GM19043 (cell line): ENCODE measurements around the gene ARID4B.
"Not testable (repeated sequence)": the region's sequence is repeated elsewhere in the genome, so short reads cannot be mapped to it uniquely, and the experiment has no call there.

Source experiments
- ATAC-seq: cut with Tn5 transposase; IDR thresholded peaks from one replicate; pipeline ENCODE4 v1.9.1; 2021; ENCODE audit warnings: low read depth; ENCODE audit not compliant: unreplicated experiment

Gene ARID4B

DNA sequence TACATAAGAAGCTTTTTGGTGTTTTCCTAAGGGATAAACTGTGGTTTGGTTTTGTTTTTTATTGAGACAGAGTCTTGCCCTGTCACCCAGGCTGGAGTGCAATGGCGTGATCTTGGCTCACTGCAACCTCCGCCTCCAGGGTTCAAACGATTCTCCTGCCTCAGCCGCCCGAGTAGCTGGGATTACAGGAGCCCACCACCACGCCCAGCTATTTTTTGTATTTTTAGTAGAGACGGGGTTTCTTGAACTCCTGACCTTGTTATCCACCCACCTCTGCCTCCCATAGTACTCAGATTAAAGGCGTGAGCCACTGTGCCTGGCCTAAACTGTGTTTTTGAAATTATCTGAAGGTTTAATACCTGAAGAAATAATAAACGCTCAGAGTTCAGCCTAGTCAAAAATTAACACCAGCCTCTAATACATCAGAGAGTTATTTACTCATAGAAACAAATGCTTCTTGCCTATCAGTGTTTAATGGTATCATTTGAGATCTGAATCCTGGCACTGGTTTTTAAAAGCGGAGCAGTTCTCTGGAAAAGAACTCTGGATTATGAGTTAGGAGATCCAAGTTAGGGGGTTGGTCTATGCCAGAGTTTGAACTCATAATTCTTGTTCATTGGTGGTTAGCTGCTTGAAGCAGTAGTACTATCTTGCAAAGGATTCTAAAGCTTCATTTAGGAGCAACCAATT lies 28.7 kb downstream of the ARID4B start:
- no peak for ATAC-seq

- no peak for ATAC-seq
Measured at GRCh38 chr1:235298758-235299157, 29.2 kb downstream of the ARID4B start.

- no peak for ATAC-seq
Measured at GRCh38 chr1:235297579-235297978, 30.4 kb downstream of the ARID4B start.

DNA sequence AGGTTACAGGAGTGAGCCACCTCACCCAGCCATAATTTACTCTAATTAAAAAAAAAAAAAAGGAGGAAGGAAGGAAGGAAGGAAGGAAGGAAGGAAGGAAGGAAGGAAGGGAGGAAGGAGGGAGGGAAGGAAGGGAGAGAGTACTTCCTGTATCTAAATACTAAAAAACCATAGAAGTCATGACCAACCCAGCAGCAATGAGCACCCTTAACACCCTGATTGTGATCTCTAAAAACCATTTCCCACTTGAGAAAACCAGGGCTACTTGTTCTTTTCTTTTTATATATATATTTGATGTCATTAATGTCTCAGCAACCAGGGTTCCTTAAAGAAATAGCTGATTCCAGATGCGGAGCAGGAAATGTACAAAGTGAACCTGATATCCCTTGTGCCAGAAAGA lies 31.2 kb downstream of the ARID4B start:
- ATAC-seq, result no peak

GRCh38 chr1:235295902-235296350 lies 32.1 kb downstream of the ARID4B start:
- ATAC-seq, result no peak

- ATAC-seq, result no peak
Measured at GRCh38 chr1:235293322-235293942, 34.5 kb downstream of the ARID4B start.

DNA sequence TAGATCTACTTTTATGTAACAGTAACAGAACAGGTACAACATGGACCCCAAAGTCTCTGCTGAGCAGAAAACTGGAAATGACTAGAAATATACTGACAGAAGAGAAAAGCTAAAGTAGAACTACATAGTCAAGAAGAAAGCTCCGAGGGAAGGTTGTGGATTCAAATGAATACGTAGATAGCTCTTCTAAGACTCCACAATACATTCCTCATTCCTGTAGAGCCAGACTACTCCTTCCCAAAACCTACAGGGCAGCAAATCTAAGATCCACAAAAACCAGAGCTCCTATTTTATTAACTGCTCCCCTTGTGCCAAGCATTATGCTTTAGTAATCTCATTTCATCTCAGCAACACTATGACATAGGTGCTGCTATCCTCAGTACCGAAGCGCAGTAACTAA lies 35.2 kb downstream of the ARID4B start:
- no peak for ATAC-seq

- no peak for ATAC-seq
Measured at GRCh38 chr1:235291599-235292091, 36.3 kb downstream of the ARID4B start.

GRCh38 chr1:235290740-235291502 lies 37.1 kb downstream of the ARID4B start:
- no peak for ATAC-seq

GRCh38 chr1:235289859-235290739 lies 37.9 kb downstream of the ARID4B start:
- no peak for ATAC-seq

DNA sequence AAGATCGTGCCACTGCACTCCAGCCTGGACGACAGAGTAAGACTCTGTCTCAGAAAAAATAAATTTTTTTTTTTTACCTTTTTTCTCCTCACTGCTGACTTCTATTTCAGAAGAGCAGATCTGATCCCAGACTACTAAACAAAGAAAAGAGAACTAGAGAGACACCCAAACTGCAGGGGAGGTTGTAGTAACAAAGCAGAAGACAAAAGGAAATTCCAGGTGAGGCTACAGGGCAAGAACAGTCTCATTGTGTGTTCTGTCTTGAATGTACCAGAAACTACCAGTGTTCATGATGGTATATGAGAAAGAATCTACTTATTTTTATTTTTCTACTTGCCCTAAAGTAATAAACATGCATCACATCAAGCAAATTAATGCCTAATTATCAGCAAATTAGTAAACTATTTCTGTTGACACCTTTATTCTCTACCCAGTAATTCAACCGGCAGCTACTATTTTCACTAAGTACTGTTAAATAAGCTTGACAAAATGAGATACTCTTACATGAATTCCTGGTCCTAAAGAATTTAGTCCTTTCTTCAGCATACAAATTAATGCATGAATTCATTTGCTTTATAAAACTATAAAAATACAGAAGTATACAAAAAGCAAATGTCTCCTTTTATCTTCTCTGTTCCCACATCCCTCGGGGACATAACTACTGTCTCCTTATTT lies 40.6 kb downstream of the ARID4B start:
- no peak for ATAC-seq

- no peak for ATAC-seq
Measured at GRCh38 chr1:235286667-235287066, 41.3 kb downstream of the ARID4B start.

GRCh38 chr1:235284231-235284769 lies 43.7 kb downstream of the ARID4B start:
- no peak for ATAC-seq

DNA sequence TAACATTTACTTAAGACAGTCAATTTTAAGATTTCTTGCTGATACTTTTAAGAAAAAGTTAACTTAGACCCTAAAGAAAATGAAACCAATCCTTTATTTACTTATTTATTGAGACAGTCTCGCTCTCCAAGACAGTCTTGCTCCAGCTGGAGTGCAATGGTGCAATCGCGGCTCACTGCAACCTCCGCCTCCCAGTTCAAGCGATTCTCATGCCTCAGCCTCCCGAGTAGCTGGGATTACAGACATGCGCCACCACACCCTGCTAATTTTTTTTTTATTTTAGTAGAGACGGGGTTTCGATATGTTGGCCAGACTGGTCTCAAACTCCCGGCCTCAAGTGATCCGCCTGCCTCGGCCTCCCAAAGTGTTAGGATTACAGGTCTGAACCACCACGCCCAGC lies 44.3 kb downstream of the ARID4B start:
- not testable (repeated sequence) for ATAC-seq

DNA sequence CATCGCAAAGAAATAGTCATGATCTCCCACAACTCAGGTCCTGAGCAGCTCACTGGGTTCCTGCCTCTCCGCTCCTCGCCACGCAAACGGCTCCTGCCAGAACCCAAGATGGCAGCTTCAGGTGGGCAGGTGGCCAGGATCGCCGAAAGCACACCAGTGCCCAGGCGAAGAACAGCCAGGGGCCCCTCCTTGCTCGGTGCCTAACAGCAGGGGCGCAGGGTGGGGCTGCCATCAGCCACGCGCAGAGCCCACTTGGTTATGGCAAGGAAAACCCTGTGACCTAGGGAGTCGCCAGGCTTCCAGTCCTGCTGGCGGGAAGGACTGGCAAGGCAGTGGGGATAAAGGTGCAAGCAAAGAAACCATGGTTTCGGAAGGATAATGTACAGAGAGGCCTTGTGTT lies 47.5 kb downstream of the ARID4B start:
- ATAC-seq, result no peak

- no peak for ATAC-seq
Measured at GRCh38 chr1:235279694-235280093, 48.3 kb downstream of the ARID4B start.

DNA sequence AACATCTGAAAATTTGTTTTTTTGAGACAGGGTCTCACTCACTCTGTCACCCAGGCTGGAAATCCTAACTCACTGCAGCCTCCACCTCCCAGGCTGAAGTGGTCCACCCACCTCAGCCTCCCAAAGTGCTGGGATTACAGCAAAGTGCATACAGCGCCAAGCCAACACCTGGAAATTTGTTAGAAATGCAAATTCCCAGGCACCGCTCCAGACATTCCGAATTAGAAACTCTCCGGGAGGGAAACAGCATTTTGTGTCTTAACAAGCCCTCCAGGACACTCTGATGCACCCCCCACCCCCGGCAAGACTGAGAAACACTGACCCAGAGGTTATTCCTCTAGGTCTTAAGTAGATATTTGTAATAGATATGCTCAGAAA lies 49.1 kb downstream of the ARID4B start:
- no peak for ATAC-seq

DNA sequence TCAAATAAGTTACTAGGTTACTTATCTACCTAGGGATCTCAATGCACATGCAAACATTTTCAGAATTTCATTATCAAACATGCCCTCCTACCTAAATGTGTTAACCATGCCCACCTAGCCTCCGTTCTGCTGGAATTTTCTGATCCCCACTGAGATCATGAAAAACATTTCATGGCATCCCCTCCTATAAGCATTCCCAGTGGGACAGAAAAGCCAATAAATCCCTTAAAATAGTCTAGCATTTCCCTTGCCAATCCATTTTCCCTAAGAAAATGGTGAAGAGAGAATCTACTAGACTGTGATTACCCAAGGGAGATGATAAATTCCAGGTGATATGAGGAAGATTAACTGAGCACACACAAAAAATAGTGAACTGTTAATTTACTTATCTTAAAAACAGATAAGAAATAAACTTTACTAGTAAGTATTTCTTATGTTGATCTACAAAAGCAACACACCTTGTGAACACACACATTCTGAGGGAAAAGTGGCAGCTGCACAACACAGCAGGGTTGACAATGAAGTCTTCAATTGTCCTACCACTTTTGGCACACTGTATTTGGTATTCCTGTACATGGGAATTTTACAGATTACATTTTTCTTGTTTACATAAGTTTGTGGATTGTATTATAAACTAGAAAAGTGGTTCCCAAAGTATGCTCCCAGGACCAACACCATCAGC lies 49.6 kb downstream of the ARID4B start:
- ATAC-seq, result no peak

DNA sequence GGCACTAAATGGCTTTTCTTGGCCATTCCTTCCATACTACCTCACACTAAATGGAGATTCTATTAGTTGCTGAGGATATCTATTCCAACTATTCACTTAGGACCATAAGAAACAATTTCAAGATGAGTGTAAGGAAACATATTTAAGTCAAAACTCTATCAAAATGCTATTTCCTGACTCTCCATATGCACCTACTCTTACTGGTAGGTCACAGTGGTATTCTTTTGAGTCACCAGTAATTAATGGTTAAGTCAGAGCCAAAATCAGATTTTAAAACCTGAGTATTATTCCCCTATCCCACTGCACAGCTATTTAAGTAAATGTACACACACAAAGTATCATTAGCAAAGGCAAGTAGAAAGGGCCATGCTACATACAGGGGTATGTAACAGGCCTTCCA lies 50.3 kb downstream of the ARID4B start:
- ATAC-seq, result no peak
